Stimulated activated CD4-positive, alpha-beta T cell treated with anti-CD3 and anti-CD28 coated beads, Interleukin-1b, Interleukin-23, amount 100 ng/mL, for 24 hours (primary cell): ENCODE results near the gene GRIK4.
"Not testable (repeated sequence)": the region's sequence is repeated elsewhere in the genome, so short reads cannot be mapped to it uniquely, and the experiment has no call there.

Source experiments
- DNase-seq, 4 experiments: peaks; one replicate each; pipeline ENCODE4 v3.0.0-alpha.2; 2020; ENCODE audit warnings: low read depth in 4 of 4, low spot score in 1 of 4

GRIK4 gene

GRCh38 chr11:120735035-120735434, 223.5 kb downstream of the GRIK4 start:
- DNase-seq, result no peak

DNA sequence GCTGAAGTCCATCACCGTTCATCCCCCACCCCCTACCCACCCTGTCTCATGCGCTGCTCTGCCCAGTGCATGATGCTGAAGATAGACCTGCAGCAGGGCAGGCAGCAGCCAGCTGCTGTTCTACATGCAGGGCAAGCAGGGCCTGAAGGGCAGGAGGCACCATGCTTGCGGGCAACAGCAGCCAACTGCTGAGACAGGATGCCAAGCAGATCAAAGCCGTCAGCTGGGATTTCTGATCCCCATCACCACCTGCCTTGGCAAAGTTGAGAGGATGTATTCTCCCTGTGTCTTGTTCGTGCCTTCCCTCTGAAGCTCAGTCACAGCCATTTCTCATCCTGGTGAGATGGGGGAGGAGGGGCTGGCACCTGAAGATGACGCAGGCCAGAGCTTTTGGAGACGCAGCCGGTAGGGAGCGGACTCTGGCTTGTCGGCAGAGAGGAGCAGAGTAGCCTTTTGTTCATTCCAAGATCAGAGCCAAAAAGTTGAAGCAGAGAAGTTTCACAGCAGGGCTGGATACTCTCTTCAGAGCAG, 227.0 kb downstream of the GRIK4 start:
- DNase-seq, result no peak

GRCh38 chr11:120739780-120740179, 228.2 kb downstream of the GRIK4 start:
- DNase-seq, result no peak

GRCh38 chr11:120740380-120740779, 228.8 kb downstream of the GRIK4 start:
- no peak for DNase-seq

DNA sequence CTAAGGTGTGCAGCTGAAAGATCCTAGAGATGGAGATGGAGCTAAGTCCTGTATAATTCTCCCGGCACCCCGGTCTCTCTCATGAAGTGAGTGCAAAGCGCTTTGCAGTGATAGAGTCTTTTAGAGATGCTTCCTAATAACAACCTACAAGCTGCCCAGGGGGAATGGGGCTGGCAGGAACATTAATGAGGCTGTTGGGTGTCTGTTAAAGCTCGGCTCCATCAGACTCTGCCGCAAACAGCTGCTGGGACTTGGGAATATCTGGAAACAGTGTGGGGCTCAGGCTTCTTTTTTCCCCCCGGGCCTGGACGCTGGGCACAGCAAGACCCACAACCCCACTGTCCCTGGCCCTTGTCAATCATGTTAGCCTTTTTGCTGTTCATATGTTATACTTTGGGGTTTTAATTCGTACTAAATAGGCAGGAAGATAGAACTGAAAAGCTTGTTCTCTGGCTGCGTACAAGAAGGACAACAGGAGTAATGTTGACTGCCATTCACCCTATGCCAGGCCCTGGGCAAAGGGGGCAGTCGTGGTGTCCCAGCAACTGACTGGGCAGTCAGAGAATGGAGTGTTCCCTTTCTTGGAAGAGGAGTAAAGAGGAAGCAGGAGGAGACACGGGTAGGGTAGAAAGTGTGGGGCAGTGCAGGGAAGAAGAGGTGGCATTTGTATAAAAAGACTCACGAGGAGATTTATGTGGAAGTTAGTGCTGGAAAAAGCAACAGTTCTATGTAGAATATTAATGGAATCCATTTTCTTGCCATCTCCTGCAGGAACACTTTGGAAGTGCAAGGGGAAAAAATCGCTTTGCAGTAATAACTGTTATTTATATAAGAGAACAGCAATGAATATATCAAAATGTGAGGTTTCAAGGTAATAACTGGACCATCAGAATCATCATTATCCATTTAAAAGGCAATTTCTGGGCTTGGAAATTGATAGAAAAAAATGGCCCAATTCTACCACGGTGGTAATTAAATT, 232.8 kb downstream of the GRIK4 start:
- DNase-seq, result no peak

- no peak for DNase-seq
Measured at GRCh38 chr11:120746376-120746775, 234.8 kb downstream of the GRIK4 start.

GRCh38 chr11:120746836-120747609, 235.5 kb downstream of the GRIK4 start:
- DNase-seq, result no peak

GRCh38 chr11:120747850-120748814, 236.6 kb downstream of the GRIK4 start:
- DNase-seq, result no peak

- no peak for DNase-seq
Measured at GRCh38 chr11:120749395-120749794, 237.8 kb downstream of the GRIK4 start.

- no peak for DNase-seq
Measured at GRCh38 chr11:120750647-120751549, 239.3 kb downstream of the GRIK4 start.

DNA sequence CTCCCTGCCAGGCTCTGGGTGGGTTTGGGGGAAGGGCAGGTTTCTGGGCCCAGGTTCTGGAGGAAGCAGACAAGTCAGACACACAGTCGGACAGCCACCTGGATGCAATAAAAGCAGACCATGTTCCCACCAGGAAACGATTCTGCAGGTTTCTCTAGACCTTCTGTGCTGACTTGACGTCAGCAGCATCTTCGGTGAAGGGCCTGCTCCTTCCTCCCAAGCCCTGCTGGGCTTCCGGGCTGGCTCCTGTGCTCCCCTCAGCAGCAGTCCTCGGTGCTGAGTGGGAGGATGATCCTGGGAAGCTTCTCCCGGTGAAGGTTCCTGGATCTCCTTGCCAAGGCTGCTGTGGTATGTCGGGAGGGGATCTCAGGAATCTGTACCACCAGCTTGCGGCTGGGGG, 240.0 kb downstream of the GRIK4 start:
- DNase-seq, result no peak

DNA sequence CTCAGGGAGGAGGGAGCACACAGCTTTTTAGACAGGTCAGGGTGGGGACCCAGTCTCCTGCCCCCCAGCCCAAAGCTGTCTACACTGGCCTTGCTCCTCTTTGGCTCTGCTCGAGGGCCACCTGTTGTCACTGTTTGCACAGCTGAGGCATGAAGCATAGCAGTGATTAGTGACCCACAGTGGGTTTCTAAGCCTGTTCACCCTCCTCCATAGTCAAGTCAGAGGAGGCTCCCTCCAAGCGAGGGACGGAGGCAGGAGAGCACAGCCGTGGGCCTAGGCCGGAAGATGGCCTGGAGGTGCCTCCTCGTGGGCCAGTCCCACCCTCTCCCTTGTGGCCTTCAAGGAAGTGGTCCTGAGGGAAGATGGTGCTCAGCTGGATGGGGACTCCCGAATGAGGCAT, 241.1 kb downstream of the GRIK4 start:
- no peak for DNase-seq

GRCh38 chr11:120756931-120757330, 245.4 kb downstream of the GRIK4 start:
- DNase-seq, result no peak

- no peak for DNase-seq
Measured at GRCh38 chr11:120759046-120759445, 247.5 kb downstream of the GRIK4 start.

DNA sequence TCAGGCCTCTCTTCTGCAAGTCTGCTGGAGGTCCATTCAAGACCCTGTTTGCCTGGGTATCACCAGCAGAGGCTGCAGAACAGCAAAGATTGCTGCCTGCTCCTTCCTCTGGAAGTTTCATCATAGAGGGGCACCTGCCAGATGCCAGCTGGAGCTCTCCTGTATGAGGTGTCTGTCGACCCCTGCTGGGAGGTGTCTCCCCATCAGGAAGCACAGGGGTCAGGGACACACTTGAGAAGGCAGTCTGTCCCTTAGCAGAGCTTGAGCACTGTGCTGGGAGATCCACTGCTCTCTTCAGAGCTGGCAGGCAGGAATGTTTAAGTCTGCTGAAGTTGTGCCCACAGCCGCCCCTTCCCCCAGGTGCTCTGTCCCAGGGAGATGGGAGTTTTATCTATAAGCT, 254.2 kb downstream of the GRIK4 start:
- DNase-seq, result not testable (repeated sequence)

DNA sequence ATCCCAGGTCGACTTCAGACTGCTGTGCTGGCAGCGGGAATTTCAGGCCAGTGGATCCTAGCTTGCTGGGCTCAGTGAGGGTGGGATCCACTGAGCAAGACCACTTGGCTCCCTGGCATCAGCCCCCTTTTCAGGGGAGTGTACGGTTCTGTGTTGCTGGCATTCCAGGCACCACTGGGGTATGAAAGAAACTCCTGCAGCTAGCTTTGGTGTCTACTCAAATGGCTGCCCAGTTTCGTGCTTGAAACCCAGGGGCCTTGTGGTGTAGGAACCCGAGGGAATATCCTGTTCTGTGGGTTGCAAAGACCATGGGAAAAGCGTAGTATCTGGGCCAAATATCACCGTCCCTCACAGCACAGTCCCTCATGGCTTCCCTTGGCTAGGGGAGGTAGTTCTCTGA, 254.8 kb downstream of the GRIK4 start:
- DNase-seq, result no peak

- DNase-seq, result no peak
Measured at GRCh38 chr11:120768949-120769348, 257.4 kb downstream of the GRIK4 start.

DNA sequence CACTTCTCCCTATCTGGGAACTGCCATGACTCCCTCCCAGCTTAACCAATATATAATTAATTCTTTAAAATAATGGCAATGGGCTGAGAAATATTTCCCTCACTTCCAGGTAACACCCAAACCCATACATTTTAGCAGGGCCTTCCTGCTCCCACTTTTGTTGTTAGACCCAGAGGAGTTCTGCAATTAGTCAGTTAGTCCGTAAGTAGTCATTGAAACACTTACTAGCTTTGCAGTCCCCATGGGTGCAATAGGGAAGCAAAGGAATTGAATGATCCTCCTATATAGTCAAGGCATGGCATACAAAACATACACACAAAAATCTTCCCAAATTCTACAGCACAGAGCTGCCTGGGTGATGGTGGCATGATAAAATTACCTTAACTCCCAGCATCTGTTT, 258.4 kb downstream of the GRIK4 start:
- no peak for DNase-seq

DNA sequence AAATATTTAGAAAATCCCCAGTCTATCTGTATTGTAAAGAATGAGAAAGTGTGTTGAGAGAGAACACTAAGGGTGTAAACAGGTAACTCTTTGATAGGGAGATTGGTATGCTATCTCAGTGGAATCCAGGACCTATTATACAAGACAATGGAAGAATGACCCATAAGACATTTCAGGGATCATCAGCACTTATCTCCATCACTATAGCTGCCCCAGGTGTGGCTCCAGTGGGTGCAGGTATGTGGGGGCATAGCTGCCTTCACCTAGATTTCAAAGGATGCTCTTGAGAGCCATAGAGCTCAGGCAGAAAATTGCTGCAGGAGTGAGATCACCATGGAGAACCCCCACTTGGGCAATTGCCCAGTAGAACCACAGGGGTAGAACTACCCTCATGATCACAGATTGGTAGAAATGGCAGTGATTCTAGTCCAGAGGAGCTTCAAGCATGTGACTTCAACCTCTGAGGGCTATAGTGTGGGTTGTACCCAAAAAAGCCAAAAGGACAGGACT, 260.1 kb downstream of the GRIK4 start:
- DNase-seq, result no peak
